ENCODE results near the gene FCMR. TPM values are rescaled to one million over a fixed set of nuclear protein-coding genes. Genes with fewer than 3 reads are reported as not detected.

Gene FCMR
- polyA plus RNA-seq, 3 donors from 2014 or later, result 255 to 454 (median 370) TPM

DNA sequence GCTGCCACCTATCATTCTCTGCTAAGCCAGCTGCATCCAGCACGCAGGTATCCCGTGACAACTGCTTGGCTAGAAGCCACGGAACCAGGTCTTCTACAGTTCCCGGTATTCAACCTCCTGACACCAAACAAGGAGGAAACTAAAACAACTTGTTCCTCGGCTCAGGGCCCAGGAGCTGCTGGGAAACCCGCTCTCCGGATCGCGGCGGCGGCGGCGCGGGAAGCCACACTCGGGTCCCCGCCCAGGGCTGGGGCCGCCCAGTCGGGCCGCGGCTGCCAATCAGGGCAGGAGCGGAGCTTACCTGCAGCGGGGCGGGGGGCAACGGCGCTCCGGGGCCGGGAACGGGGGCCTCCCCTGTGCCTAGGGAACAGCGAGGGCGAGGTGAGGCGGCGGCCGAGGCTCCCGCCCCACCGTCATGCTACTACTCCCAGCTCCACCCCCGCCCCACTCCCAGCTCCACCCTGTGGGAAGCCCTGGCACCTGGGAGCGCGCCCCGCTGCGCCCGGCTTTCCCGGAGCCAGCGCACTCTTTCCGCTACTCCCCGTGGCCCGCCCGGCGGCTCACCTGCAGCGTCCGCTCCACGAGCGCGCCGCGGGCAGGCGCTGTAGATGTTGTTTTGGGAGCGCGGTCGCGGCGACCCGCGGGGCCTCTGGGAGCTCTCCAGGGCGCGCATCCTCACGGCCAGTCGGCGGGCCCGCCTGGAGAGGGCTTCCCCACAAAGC is 12.4 kb downstream of the FCMR start:
- Mint-ChIP-seq H3K4me3 (peak overlapping the region in 3 of 5 donors; percentile 4 to 52 (median 30)), H3K27me3 (ENCODE audit: low read depth in 3 of 3) (no peaks in the 10 kb centered on the region), H3K4me1 (peaks cover 76 to 84% of the 10 kb centered on the region in 2 donors), H3K27ac (peak overlapping the region in 5 of 6 donors; percentile 13 to 75 (median 66)), H3K36me3 (peaks cover 25 to 55% (median 42%) of the 10 kb centered on the region in 3 donors), H3K9me3 (no peaks in the 10 kb centered on the region)
- no peak for DNase-seq

DNA sequence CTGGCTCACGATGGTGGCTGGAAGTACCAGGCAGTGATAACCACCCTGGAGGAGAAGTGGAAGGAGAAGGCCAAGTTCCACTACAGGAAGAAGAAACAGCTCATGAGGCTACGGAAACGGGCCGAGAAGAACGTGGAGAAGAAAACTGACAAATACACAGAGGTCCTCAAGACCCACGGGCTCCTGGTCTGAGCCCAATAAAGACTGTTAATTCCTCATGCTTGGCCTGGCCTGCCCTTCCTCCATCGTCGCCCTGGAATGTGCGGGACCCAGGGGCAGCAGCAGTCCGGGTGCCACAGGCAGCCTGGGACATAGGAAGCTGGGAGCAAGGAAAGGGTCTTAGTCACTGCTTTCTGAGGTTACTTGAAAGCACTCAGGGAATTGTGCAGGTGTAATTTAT is 13.7 kb downstream of the FCMR start:
- no peaks in the 10 kb centered on the region for H3K9me3 Mint-ChIP-seq
- H3K4me3 Mint-ChIP-seq, result peak overlapping the region in 4 of 5 donors; percentile 5 to 43 (median 36)
- peak overlapping the region in 4 of 6 donors; percentile 29 to 63 (median 44) for H3K27ac Mint-ChIP-seq
- H3K27me3 Mint-ChIP-seq (ENCODE audit: low read depth in 3 of 3), result no peaks in the 10 kb centered on the region
- peaks cover 63 to 75% of the 10 kb centered on the region in 2 donors for H3K4me1 Mint-ChIP-seq
- DNase-seq, result no peak
- H3K36me3 Mint-ChIP-seq, result peaks cover 26 to 67% (median 49%) of the 10 kb centered on the region in 3 donors

DNA sequence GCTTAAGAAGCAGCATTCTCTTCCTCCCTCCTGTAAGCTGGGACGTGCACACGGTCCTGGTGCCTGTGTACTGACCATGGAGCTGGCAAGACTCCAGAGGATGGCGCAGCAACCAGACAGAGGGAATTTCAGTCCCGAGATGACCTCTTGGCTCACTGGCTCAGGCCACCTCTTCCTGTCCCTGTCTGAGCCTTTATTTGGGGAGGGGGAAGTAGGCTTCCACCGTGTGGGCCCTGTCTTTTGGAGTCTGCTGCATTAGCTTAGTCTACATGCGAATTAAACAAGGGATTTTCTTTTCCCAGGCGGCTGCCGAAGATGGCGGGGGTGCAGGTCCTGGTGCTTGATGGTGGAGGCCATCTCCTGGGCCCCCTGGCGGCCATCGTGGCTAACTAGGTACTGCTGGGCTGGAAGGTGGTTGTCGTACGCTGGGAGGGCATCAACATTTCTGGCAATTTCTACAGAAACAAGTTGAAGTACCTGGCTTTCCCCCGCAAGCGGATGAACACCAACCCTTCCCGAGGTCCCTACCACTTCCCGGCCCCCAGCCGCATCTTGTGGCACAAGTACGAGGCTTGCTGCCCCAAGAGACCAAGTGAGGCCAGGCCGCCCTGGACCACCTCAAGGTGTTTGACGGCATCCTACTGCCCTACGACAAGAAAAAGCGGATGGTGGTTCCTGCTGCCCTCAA is 14.3 kb downstream of the FCMR start:
- H3K27ac Mint-ChIP-seq, result peak overlapping the region in 3 of 6 donors; percentile 15 to 52 (median 35)
- no peak for DNase-seq
- peak overlapping the region in 1 of 5 donors; percentile 35 for H3K4me3 Mint-ChIP-seq
- H3K4me1 Mint-ChIP-seq, result peaks cover 58 to 69% of the 10 kb centered on the region in 2 donors
- H3K36me3 Mint-ChIP-seq, result peaks cover 28 to 67% (median 45%) of the 10 kb centered on the region in 3 donors
- no peaks in the 10 kb centered on the region for H3K27me3 Mint-ChIP-seq (ENCODE audit: low read depth in 3 of 3)
- no peaks in the 10 kb centered on the region for H3K9me3 Mint-ChIP-seq

DNA sequence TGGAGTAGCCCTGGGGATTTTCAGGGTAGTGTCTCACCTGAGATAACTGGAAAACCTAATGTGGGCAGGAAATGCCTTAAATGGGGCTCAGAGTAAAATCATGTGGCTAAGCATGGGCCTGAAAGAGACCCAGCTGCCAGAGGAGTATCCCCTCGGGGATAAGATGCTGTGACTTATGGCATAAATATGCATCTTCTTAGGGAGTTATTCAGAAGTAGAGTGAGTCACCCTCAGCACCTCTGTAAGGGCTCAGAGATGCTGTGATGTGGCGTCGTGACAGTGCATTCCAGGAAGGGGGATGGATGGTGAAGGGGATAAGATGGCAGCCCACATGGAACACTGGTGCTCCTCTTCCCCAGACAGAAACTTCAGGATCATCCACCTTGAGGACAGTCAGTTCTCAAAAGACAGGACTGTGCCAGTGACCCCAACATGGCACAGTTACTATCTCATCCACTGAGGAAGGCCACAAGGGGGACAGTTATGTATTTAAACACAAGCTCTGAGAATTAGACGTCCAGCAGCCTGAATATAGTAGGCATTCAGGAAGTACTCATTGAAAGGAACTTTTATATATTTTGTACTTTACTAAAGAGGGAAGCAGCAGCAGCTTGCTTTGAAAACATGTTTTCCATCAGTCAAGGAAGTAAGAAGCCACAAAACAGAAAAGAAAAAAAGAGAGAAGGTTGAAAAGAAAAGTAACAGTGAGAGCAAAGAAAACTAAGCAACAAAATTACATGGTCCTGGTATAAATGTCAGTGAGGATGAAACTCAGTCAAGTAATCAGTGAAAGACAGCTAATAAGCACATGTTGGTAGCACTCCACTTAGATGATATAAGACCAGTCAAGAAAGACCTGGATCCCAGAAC is 16.2 kb downstream of the FCMR start:
- H3K4me1 Mint-ChIP-seq, result peaks cover 43 to 63% of the 10 kb centered on the region in 2 donors
- no peaks in the 10 kb centered on the region for H3K27me3 Mint-ChIP-seq (ENCODE audit: low read depth in 3 of 3)
- no peaks in the 10 kb centered on the region for H3K9me3 Mint-ChIP-seq
- H3K27ac Mint-ChIP-seq, result peak overlapping the region; percentile 50 to 85 (median 72)
- H3K4me3 Mint-ChIP-seq, result peak overlapping the region in 3 of 5 donors; percentile 0 to 15 (median 4)
- DNase-seq, result no peak
- H3K36me3 Mint-ChIP-seq, result peaks cover 21 to 58% (median 38%) of the 10 kb centered on the region in 3 donors

DNA sequence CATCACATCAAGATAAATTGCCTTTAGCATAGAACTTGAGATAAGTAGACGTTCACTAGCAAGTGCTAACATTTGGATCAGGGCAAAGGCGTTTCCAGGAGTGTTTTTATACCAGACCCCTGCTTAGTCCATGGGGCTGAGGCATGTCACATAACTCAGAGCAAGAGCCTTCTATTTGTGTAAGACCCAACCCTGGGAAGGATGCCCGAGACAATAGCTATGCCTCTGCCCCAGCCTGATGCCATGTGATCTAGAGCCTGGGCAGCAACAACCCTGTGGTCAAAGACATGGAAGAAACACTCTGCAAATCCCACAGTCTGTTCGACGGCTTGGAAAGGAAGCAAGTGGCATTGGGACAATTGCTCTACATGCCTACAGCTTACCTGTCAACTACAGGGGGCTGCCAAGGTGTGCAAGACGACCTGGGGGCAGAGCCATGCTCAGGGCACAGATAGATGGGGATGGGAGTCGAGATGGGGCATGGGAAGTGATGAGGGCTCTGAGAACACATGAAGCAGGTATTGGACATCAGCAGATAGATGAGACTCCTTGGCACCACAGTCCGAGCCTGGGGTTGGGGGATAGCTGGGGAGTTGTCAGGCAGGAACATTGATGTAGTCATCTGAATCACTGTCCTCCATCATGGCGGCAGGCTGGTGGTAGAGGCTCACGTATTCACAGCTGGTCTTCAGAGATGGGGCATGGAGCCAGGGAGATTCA is 17.2 kb downstream of the FCMR start:
- H3K4me1 Mint-ChIP-seq, result peaks cover 37 to 60% of the 10 kb centered on the region in 2 donors

DNA sequence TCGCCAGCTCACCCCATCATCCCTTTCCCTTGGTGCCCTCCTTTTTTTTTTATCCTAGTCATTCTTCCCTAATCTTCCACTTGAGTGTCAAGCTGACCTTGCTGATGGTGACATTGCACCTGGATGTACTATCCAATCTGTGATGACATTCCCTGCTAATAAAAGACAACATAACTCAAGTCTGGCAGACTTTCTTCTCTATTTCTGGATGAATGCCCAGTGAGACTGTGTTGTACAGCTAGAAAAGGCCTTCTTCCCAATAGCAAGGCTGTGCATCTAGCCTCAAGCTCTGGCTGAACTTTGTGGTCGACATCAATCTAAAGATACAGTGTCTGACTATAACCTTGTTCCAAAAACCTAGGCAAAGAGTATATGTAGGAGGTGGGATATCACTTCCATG is 18.1 kb downstream of the FCMR start:
- peaks cover 18 to 56% (median 38%) of the 10 kb centered on the region in 3 donors for H3K36me3 Mint-ChIP-seq
- no peak for DNase-seq
- no peak overlapping the region for H3K4me3 Mint-ChIP-seq
- no peaks in the 10 kb centered on the region for H3K9me3 Mint-ChIP-seq
- peaks cover 33 to 55% of the 10 kb centered on the region in 2 donors for H3K4me1 Mint-ChIP-seq
- H3K27me3 Mint-ChIP-seq (ENCODE audit: low read depth in 3 of 3), result peaks cover 0 to 2% (median 0%) of the 10 kb centered on the region in 3 donors
- peak overlapping the region; percentile 36 to 88 (median 62) for H3K27ac Mint-ChIP-seq

More for the DNA sequence above, 17.2 kb downstream of the FCMR start:
- H3K9me3 Mint-ChIP-seq, result no peaks in the 10 kb centered on the region
- H3K36me3 Mint-ChIP-seq, result peaks cover 18 to 56% (median 38%) of the 10 kb centered on the region in 3 donors
- no peak for DNase-seq
- H3K4me3 Mint-ChIP-seq, result no peak overlapping the region
- peak overlapping the region; percentile 39 to 85 (median 60) for H3K27ac Mint-ChIP-seq
- no peaks in the 10 kb centered on the region for H3K27me3 Mint-ChIP-seq (ENCODE audit: low read depth in 3 of 3)

DNA sequence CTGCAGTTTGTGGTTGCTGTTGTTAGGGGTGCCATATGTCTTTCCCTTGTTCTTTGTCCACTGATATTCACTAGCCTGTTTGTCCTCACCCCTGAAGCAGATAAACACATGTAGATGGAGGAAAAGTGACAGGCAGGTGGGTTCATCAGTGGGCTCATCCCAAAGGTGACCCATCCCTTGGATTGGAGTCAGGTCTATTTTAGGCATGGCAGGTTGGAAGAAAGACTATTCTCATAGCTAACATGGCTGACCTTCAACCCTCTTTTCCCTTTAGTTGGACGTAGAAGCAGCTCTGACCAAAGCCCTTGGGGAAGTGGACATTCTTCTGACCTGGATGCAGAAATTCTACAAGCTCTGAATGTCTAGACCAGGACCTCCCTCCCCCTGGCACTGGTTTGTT is 19.0 kb downstream of the FCMR start:
- H3K36me3 Mint-ChIP-seq, result peaks cover 18 to 49% (median 31%) of the 10 kb centered on the region in 3 donors

DNA sequence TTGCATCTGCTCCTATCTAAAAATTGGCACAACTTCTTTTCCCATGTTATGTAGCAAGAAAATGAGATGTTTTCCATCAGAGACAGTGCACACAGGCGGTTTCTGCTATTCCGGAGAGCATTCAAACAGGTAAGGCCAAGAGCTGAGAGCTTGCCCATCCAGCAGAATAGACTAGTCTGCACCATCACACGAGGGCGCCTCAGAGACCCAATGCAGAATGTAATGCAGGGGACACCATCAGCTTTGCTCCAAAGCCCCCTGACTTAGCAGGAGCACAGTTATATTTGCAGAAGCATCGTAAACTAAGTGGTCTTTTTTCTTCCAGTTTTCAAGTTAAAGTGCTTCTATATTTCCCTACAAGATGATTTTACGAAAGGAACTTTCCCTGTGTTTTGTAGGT is 19.8 kb downstream of the FCMR start:
- Mint-ChIP-seq H3K4me1 (peaks cover 26 to 44% of the 10 kb centered on the region in 2 donors), H3K36me3 (peaks cover 18 to 49% (median 31%) of the 10 kb centered on the region in 3 donors)
- no peak for DNase-seq

More for the DNA sequence above, 19.0 kb downstream of the FCMR start:
- no peak overlapping the region for H3K4me3 Mint-ChIP-seq
- peaks cover 26 to 45% of the 10 kb centered on the region in 2 donors for H3K4me1 Mint-ChIP-seq
- H3K27me3 Mint-ChIP-seq (ENCODE audit: low read depth in 3 of 3), result peaks cover 0 to 2% (median 0%) of the 10 kb centered on the region in 3 donors
- DNase-seq, result no peak
- no peaks in the 10 kb centered on the region for H3K9me3 Mint-ChIP-seq
- peak overlapping the region in 5 of 6 donors; percentile 41 to 77 (median 59) for H3K27ac Mint-ChIP-seq

DNA sequence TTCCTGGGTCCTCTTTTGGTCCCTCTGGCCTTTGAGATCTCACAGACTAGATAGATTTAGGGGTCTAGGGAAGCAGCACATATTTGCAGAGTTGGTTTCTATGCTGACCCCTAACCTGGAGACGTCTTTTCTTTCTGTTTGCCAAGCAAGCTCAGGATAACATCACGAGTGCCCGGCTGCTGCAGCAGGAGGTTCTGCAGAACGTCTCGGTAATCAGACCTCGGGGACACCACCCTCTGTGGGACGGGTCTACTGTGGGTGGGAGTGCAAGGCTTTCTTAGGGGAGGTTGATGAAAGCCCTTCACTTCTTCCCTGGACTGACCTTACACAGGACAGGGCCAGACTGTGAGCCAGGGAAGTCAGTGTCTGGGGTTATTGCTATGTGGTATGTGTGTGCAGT is 21.6 kb downstream of the FCMR start:
- Mint-ChIP-seq H3K27ac (peak overlapping the region; percentile 60 to 84 (median 72)), H3K9me3 (no peaks in the 10 kb centered on the region), H3K36me3 (peaks cover 10 to 35% (median 22%) of the 10 kb centered on the region in 3 donors), H3K4me3 (no peak overlapping the region), H3K27me3 (ENCODE audit: low read depth in 3 of 3) (peaks cover 0 to 7% (median 0%) of the 10 kb centered on the region in 3 donors), H3K4me1 (peaks cover 9 to 27% of the 10 kb centered on the region in 2 donors)
- no peak for DNase-seq

More for the DNA sequence above, 19.8 kb downstream of the FCMR start:
- no peaks in the 10 kb centered on the region for H3K9me3 Mint-ChIP-seq
- H3K4me3 Mint-ChIP-seq, result no peak overlapping the region
- peaks cover 0 to 2% (median 0%) of the 10 kb centered on the region in 3 donors for H3K27me3 Mint-ChIP-seq (ENCODE audit: low read depth in 3 of 3)
- peak overlapping the region in 5 of 6 donors; percentile 7 to 84 (median 61) for H3K27ac Mint-ChIP-seq

DNA sequence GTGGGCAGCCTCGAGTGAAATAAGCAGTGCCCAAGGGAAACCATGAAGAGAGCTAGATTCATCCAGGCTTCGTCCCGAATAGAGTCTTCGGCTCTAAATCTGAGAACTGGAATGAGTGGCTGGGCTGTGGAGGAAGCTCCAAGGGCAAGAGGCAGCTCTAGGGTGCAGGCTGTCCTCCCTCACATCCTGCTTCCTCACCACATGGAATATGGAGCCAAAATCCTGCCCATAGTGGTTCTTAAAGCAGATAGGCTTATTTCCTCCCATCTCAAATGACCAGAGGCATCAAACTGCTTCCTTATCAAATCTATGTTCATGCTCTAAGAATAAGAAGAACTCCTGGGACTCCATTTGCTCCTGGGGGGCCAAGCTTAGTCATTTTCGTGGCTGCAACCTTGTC is 22.0 kb downstream of the FCMR start:
- Mint-ChIP-seq H3K36me3 (peaks cover 10 to 31% (median 18%) of the 10 kb centered on the region in 3 donors), H3K27me3 (ENCODE audit: low read depth in 3 of 3) (peaks cover 0 to 9% (median 0%) of the 10 kb centered on the region in 3 donors), H3K27ac (peak overlapping the region in 4 of 6 donors; percentile 49 to 84 (median 58)), H3K9me3 (no peaks in the 10 kb centered on the region), H3K4me1 (peaks cover 5 to 22% of the 10 kb centered on the region in 2 donors), H3K4me3 (no peak overlapping the region)
- no peak for DNase-seq

DNA sequence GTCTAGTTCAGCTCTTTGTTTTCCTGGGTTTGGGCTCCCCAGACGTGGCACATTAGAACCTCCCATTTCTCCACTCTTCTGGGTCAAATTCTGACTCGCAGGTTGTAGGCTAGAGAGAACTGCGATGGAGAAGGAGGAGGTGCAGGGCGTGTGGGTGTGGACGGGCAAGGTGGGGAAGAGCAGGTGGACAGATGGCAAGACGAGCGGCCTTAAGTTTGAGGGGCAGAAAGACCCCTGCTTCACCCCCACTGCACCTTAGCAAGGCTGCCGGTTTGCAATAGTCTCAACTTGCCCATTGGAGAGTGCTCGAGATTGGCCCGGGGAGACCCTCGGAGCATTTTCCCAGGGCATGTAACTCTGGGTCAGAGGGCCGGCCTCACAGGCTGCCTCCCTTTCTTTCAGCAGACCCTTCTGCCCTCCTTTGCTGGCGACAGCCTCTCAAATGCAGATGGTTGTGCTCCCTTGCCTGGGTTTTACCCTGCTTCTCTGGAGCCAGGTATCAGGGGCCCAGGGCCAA is 22.8 kb downstream of the FCMR start:
- peak overlapping the region in 4 of 6 donors; percentile 12 to 42 (median 28) for H3K27ac Mint-ChIP-seq
- peaks cover 7 to 23% (median 14%) of the 10 kb centered on the region in 3 donors for H3K36me3 Mint-ChIP-seq
- peaks cover 0 to 9% (median 0%) of the 10 kb centered on the region in 3 donors for H3K27me3 Mint-ChIP-seq (ENCODE audit: low read depth in 3 of 3)
- DNase-seq, result no peak
- H3K4me1 Mint-ChIP-seq, result peaks cover 3 to 19% of the 10 kb centered on the region in 2 donors
- H3K4me3 Mint-ChIP-seq, result no peak overlapping the region
- H3K9me3 Mint-ChIP-seq, result no peaks in the 10 kb centered on the region

DNA sequence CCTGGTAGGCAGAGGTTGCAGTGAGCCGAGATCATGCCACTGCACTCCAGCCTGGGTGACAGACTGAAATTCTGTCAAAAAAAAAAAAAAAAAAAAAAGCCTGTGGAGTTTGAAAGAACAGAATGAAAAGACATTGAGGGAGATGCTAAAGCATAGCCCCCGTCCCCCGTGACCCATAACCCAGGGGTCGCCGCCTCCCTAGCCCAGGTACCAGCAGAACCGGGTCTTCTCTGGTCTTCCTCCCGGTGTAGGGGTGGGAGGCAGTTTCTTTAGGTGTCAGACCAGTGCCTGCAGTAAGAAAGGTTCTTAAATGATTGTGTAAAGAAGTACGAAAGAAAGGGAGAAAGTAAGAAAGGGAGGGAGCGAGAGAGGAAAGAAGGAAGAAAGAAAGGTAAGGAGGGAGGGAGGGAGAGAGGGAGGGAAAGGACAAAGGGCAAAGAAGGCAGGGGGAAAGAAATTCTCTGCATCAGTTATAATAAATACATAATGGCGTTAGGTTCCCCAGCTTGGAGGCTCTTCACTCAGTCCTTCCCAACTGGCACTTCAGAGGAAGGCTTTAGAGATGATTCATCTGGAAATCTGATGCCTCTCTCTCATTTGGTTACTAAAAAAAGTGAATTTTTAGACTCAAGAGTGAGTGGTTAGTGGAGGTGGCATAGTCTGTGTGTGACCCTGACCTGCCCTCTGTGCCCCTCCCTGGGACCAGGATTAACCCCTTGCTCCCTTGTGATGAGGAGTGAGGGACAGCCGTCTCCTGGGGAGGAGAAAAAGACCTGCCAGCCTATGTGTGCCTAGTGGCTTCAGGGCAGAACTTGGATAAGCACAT is 23.4 kb downstream of the FCMR start:
- peaks cover 3 to 15% of the 10 kb centered on the region in 2 donors for H3K4me1 Mint-ChIP-seq
- no peak overlapping the region for H3K4me3 Mint-ChIP-seq
- H3K36me3 Mint-ChIP-seq, result peaks cover 7 to 17% (median 7%) of the 10 kb centered on the region in 3 donors
- peaks cover 0 to 9% (median 0%) of the 10 kb centered on the region in 3 donors for H3K27me3 Mint-ChIP-seq (ENCODE audit: low read depth in 3 of 3)
- DNase-seq, result no peak
- H3K27ac Mint-ChIP-seq, result peak overlapping the region in 3 of 6 donors; percentile 12 to 42 (median 22)
- H3K9me3 Mint-ChIP-seq, result no peaks in the 10 kb centered on the region
